Measurements from ENCODE around the gene PANX2.

PANX2 gene

GRCh38 chr22:50150161-50151129 is 20.1 kb upstream of the PANX2 start:
- no peak overlapping the region for H3K23ac ChIP-seq (ENCODE audit: low read length in 2 of 2)
- no peak overlapping the region for H3K4me2 ChIP-seq (ENCODE audit: low read length, poor library complexity, severe bottlenecking)
- H2BK15ac ChIP-seq (ENCODE audit: low read depth, poor library complexity, severe bottlenecking), result no peak overlapping the region
- H3K9me3 ChIP-seq (ENCODE audit: control insufficient read depth, low read length), result no peaks in the 10 kb centered on the region
- no peaks in the 10 kb centered on the region for H3K79me1 ChIP-seq (replicated peaks; ENCODE audit: low read length, poor library complexity, severe bottlenecking)
- H3K36me3 ChIP-seq (ENCODE audit: control insufficient read depth in 1 of 2, insufficient read depth in 2 of 2, low read depth in 1 of 2, low read length in 2 of 2), result no peaks in the 10 kb centered on the region
- H3K9ac ChIP-seq (ENCODE audit: low read length), result no peak overlapping the region
- H2BK5ac ChIP-seq (ENCODE audit: low read depth, low read length, poor library complexity, severe bottlenecking), result no peak overlapping the region
- DNase-seq, result no peak
- no peak overlapping the region for H4K91ac ChIP-seq (ENCODE audit: low read length)
- no peak overlapping the region for H3K4ac ChIP-seq (ENCODE audit: low read depth in 1 of 2, low read length in 2 of 2)
- H3K4me1 ChIP-seq (ENCODE audit: control insufficient read depth, insufficient read depth, low read depth, low read length), result peaks cover 9% of the 10 kb centered on the region
- H3K27ac ChIP-seq (ENCODE audit: low read length, poor library complexity, severe bottlenecking), result no peak overlapping the region
- H3K27me3 ChIP-seq (ENCODE audit: control insufficient read depth in 1 of 2, insufficient read depth in 1 of 2, low read length in 2 of 2), result peaks cover 23 to 37% of the 10 kb centered on the region in 2 experiments
- no peak overlapping the region for H2AFZ ChIP-seq (ENCODE audit: low read depth, low read length)
- H3K4me3 ChIP-seq (ENCODE audit: insufficient read depth in 1 of 2, low read depth in 1 of 2, low read length in 2 of 2), result no peak overlapping the region
- H2AK5ac ChIP-seq (ENCODE audit: low read length, severe bottlenecking), result no peak overlapping the region
- no peak overlapping the region for H2BK12ac ChIP-seq (ENCODE audit: low read length in 2 of 2)
- H2BK120ac ChIP-seq (ENCODE audit: low read depth, low read length), result no peak overlapping the region
- H4K8ac ChIP-seq (ENCODE audit: low read length), result no peak overlapping the region
- H3K18ac ChIP-seq (ENCODE audit: low read depth in 1 of 2, low read length in 2 of 2), result no peak overlapping the region
- 88% methylated on average over 35 of the region's 35 CpGs for WGBS
- H3K14ac ChIP-seq (ENCODE audit: low read length in 2 of 2), result no peak overlapping the region

- no peak overlapping the region for H2BK5ac ChIP-seq (ENCODE audit: low read depth, low read length, poor library complexity, severe bottlenecking)
- H3K23ac ChIP-seq (ENCODE audit: low read length in 2 of 2), result no peak overlapping the region
- no peak overlapping the region for H3K18ac ChIP-seq (ENCODE audit: low read depth in 1 of 2, low read length in 2 of 2)
- H3K9me3 ChIP-seq (ENCODE audit: control insufficient read depth, low read length), result no peaks in the 10 kb centered on the region
- no peak overlapping the region for H2BK12ac ChIP-seq (ENCODE audit: low read length in 2 of 2)
- no peak overlapping the region for H4K91ac ChIP-seq (ENCODE audit: low read length)
- no peak overlapping the region for H3K4me3 ChIP-seq (ENCODE audit: insufficient read depth in 1 of 2, low read depth in 1 of 2, low read length in 2 of 2)
- H3K4ac ChIP-seq (ENCODE audit: low read depth in 1 of 2, low read length in 2 of 2), result no peak overlapping the region
- H2BK120ac ChIP-seq (ENCODE audit: low read depth, low read length), result no peak overlapping the region
- H3K9ac ChIP-seq (ENCODE audit: low read length), result no peak overlapping the region
- WGBS, result 85% methylated on average over 33 of the region's 33 CpGs
- peaks cover 20 to 29% of the 10 kb centered on the region in 2 experiments for H3K27me3 ChIP-seq (ENCODE audit: control insufficient read depth in 1 of 2, insufficient read depth in 1 of 2, low read length in 2 of 2)
- no peak overlapping the region for H3K4me2 ChIP-seq (ENCODE audit: low read length, poor library complexity, severe bottlenecking)
- H3K79me1 ChIP-seq (replicated peaks; ENCODE audit: low read length, poor library complexity, severe bottlenecking), result no peaks in the 10 kb centered on the region
- H2BK15ac ChIP-seq (ENCODE audit: low read depth, poor library complexity, severe bottlenecking), result no peak overlapping the region
- no peak overlapping the region for H3K14ac ChIP-seq (ENCODE audit: low read length in 2 of 2)
- H3K36me3 ChIP-seq (ENCODE audit: control insufficient read depth in 1 of 2, insufficient read depth in 2 of 2, low read depth in 1 of 2, low read length in 2 of 2), result no peaks in the 10 kb centered on the region
- H3K4me1 ChIP-seq (ENCODE audit: control insufficient read depth, insufficient read depth, low read depth, low read length), result peaks cover 9% of the 10 kb centered on the region
- H3K27ac ChIP-seq (ENCODE audit: low read length, poor library complexity, severe bottlenecking), result no peak overlapping the region
- no peak overlapping the region for H2AFZ ChIP-seq (ENCODE audit: low read depth, low read length)
- DNase-seq, result no peak
- H4K8ac ChIP-seq (ENCODE audit: low read length), result no peak overlapping the region
- no peak overlapping the region for H2AK5ac ChIP-seq (ENCODE audit: low read length, severe bottlenecking)
Measured at GRCh38 chr22:50151571-50152537, 18.7 kb upstream of the PANX2 start.

GRCh38 chr22:50153056-50153755 is 17.3 kb upstream of the PANX2 start:
- no peak overlapping the region for H3K4ac ChIP-seq (ENCODE audit: low read depth in 1 of 2, low read length in 2 of 2)
- no peak overlapping the region for H3K18ac ChIP-seq (ENCODE audit: low read depth in 1 of 2, low read length in 2 of 2)
- peaks cover 31 to 41% of the 10 kb centered on the region in 2 experiments for H3K27me3 ChIP-seq (ENCODE audit: control insufficient read depth in 1 of 2, insufficient read depth in 1 of 2, low read length in 2 of 2)
- H3K27ac ChIP-seq (ENCODE audit: low read length, poor library complexity, severe bottlenecking), result no peak overlapping the region
- H2BK15ac ChIP-seq (ENCODE audit: low read depth, poor library complexity, severe bottlenecking), result no peak overlapping the region
- no peak overlapping the region for H2BK5ac ChIP-seq (ENCODE audit: low read depth, low read length, poor library complexity, severe bottlenecking)
- H3K4me3 ChIP-seq (ENCODE audit: insufficient read depth in 1 of 2, low read depth in 1 of 2, low read length in 2 of 2), result no peak overlapping the region
- H2BK120ac ChIP-seq (ENCODE audit: low read depth, low read length), result no peak overlapping the region
- no peaks in the 10 kb centered on the region for H3K79me1 ChIP-seq (replicated peaks; ENCODE audit: low read length, poor library complexity, severe bottlenecking)
- H3K9ac ChIP-seq (ENCODE audit: low read length), result no peak overlapping the region
- H4K8ac ChIP-seq (ENCODE audit: low read length), result no peak overlapping the region
- H3K36me3 ChIP-seq (ENCODE audit: control insufficient read depth in 1 of 2, insufficient read depth in 2 of 2, low read depth in 1 of 2, low read length in 2 of 2), result peaks cover 0 to 3% of the 10 kb centered on the region in 2 experiments
- no peak overlapping the region for H3K23ac ChIP-seq (ENCODE audit: low read length in 2 of 2)
- no peak for DNase-seq
- H3K9me3 ChIP-seq (ENCODE audit: control insufficient read depth, low read length), result no peaks in the 10 kb centered on the region
- no peak overlapping the region for H2AFZ ChIP-seq (ENCODE audit: low read depth, low read length)
- no peak overlapping the region for H3K14ac ChIP-seq (ENCODE audit: low read length in 2 of 2)
- H3K4me2 ChIP-seq (ENCODE audit: low read length, poor library complexity, severe bottlenecking), result no peak overlapping the region
- H2AK5ac ChIP-seq (ENCODE audit: low read length, severe bottlenecking), result no peak overlapping the region
- no peak overlapping the region for H2BK12ac ChIP-seq (ENCODE audit: low read length in 2 of 2)
- peaks cover 9% of the 10 kb centered on the region for H3K4me1 ChIP-seq (ENCODE audit: control insufficient read depth, insufficient read depth, low read depth, low read length)
- WGBS, result 88% methylated on average over 25 of the region's 25 CpGs
- no peak overlapping the region for H4K91ac ChIP-seq (ENCODE audit: low read length)
